Mesenchymal stem cell (in vitro differentiated cells and primary cell): ENCODE data around the gene VWA7.

Experiments
- DNase-seq: peaks from one replicate; pipeline ENCODE4 v3.0.0-alpha.2; 2013
- H2AFZ ChIP-seq: one replicate; pipeline ENCODE4 v1.6.1; 2013; ENCODE audit warnings: low read depth, mild to moderate bottlenecking, control low read depth, inconsistent platforms, low read length, moderate library complexity
- H2AK5ac ChIP-seq: 2 replicates; pipeline ENCODE4 v1.6.1; 2013; ENCODE audit warnings: low read length, moderate library complexity, mild to moderate bottlenecking, inconsistent platforms; ENCODE audit not compliant: severe bottlenecking
- H2BK120ac ChIP-seq: one replicate; pipeline ENCODE4 v1.6.1; 2013; ENCODE audit warnings: low read depth, mild to moderate bottlenecking, inconsistent platforms, low read length, moderate library complexity
- H2BK12ac ChIP-seq, 2 experiments: one replicate each; pipeline ENCODE4 v1.6.1; 2013; ENCODE audit warnings: inconsistent platforms in 2 of 2, low read length in 2 of 2, mild to moderate bottlenecking in 2 of 2, moderate library complexity in 2 of 2, control low read depth in 1 of 2
- H2BK15ac ChIP-seq: one replicate; pipeline ENCODE4 v1.6.1; 2013; ENCODE audit warnings: mild to moderate bottlenecking, low read depth, inconsistent platforms; ENCODE audit not compliant: poor library complexity, severe bottlenecking
- H2BK5ac ChIP-seq: 2 replicates; pipeline ENCODE4 v1.6.1; 2013; ENCODE audit warnings: low read depth, mild to moderate bottlenecking, low read length, control low read depth, inconsistent platforms; ENCODE audit not compliant: poor library complexity, severe bottlenecking
- H3K14ac ChIP-seq, 2 experiments: one replicate each; pipeline ENCODE4 v1.6.1; 2013; ENCODE audit warnings: inconsistent platforms in 2 of 2, low read length in 2 of 2, control low read depth in 1 of 2, mild to moderate bottlenecking in 1 of 2, moderate library complexity in 1 of 2
- H3K18ac ChIP-seq, 2 experiments: one replicate each; pipeline ENCODE4 v1.6.1; 2013; ENCODE audit warnings: inconsistent platforms in 2 of 2, low read length in 2 of 2, control low read depth in 1 of 2, low read depth in 1 of 2, mild to moderate bottlenecking in 1 of 2
- H3K23ac ChIP-seq, 2 experiments: one replicate each; pipeline ENCODE4 v1.6.1; 2013; ENCODE audit warnings: inconsistent platforms in 2 of 2, low read length in 2 of 2, mild to moderate bottlenecking in 2 of 2, moderate library complexity in 2 of 2, control low read depth in 1 of 2
- H3K27ac ChIP-seq: 2 replicates; pipeline ENCODE4 v1.5.1; 2013; ENCODE audit warnings: mild to moderate bottlenecking, moderate library complexity, low read length, control low read depth, inconsistent platforms; ENCODE audit not compliant: poor library complexity, severe bottlenecking
- H3K27me3 ChIP-seq, 2 experiments: 2 replicates each; pipeline versions ENCODE4 v1.6.1 to v1.7.0; 2013; ENCODE audit warnings: low read length in 2 of 2, mild to moderate bottlenecking in 2 of 2, moderate library complexity in 2 of 2, control low read depth in 1 of 2, inconsistent platforms in 1 of 2; ENCODE audit not compliant: control insufficient read depth in 1 of 2, insufficient read depth in 1 of 2
- H3K36me3 ChIP-seq, 2 experiments: 2 replicates each; pipeline versions ENCODE4 v1.6.1 to v1.7.0; 2013; ENCODE audit warnings: low read length in 2 of 2, control low read depth in 1 of 2, inconsistent platforms in 1 of 2, low read depth in 1 of 2, mild to moderate bottlenecking in 1 of 2; ENCODE audit not compliant: insufficient read depth in 2 of 2, control insufficient read depth in 1 of 2
- H3K4ac ChIP-seq, 2 experiments: one replicate each; pipeline ENCODE4 v1.6.1; 2013; ENCODE audit warnings: inconsistent platforms in 2 of 2, low read length in 2 of 2, mild to moderate bottlenecking in 2 of 2, moderate library complexity in 2 of 2, control low read depth in 1 of 2, low read depth in 1 of 2
- H3K4me1 ChIP-seq: 2 replicates; pipeline ENCODE4 v1.6.1; 2013; ENCODE audit warnings: low read depth, low read length, control low read depth; ENCODE audit not compliant: control insufficient read depth, insufficient read depth
- H3K4me2 ChIP-seq: 2 replicates; pipeline ENCODE4 v1.6.1; 2013; ENCODE audit warnings: low read length, mild to moderate bottlenecking, inconsistent platforms; ENCODE audit not compliant: poor library complexity, severe bottlenecking
- H3K4me3 ChIP-seq, 2 experiments: 2 replicates each; pipeline versions ENCODE4 v1.5.1 to v1.7.0; 2013; ENCODE audit warnings: low read length in 2 of 2, mild to moderate bottlenecking in 2 of 2, control low read depth in 1 of 2, low read depth in 1 of 2; ENCODE audit not compliant: insufficient read depth in 1 of 2
- H3K79me1 ChIP-seq: replicated peaks from 2 replicates; pipeline ENCODE4 v1.6.1; 2013; ENCODE audit warnings: mild to moderate bottlenecking, control low read depth, low read length, inconsistent platforms; ENCODE audit not compliant: poor library complexity, severe bottlenecking
- H3K9ac ChIP-seq: 2 replicates; pipeline ENCODE4 v1.7.0; 2013; ENCODE audit warnings: mild to moderate bottlenecking, low read length, moderate library complexity
- H3K9me3 ChIP-seq: 2 replicates; pipeline ENCODE4 v1.7.0; 2013; ENCODE audit warnings: mild to moderate bottlenecking, low read length; ENCODE audit not compliant: control insufficient read depth
- H4K8ac ChIP-seq: one replicate; pipeline ENCODE4 v1.6.1; 2013; ENCODE audit warnings: inconsistent platforms, mild to moderate bottlenecking, low read length, moderate library complexity
- H4K91ac ChIP-seq: one replicate; pipeline ENCODE4 v1.6.1; 2013; ENCODE audit warnings: mild to moderate bottlenecking, low read length, inconsistent platforms
- WGBS: methylation state at CpG from one replicate; pipeline ENCODE4 v1.1.7; 2013; ENCODE audit warnings: mixed read lengths; 5-methylcytosine and 5-hydroxymethylcytosine counted together

Gene VWA7

DNA sequence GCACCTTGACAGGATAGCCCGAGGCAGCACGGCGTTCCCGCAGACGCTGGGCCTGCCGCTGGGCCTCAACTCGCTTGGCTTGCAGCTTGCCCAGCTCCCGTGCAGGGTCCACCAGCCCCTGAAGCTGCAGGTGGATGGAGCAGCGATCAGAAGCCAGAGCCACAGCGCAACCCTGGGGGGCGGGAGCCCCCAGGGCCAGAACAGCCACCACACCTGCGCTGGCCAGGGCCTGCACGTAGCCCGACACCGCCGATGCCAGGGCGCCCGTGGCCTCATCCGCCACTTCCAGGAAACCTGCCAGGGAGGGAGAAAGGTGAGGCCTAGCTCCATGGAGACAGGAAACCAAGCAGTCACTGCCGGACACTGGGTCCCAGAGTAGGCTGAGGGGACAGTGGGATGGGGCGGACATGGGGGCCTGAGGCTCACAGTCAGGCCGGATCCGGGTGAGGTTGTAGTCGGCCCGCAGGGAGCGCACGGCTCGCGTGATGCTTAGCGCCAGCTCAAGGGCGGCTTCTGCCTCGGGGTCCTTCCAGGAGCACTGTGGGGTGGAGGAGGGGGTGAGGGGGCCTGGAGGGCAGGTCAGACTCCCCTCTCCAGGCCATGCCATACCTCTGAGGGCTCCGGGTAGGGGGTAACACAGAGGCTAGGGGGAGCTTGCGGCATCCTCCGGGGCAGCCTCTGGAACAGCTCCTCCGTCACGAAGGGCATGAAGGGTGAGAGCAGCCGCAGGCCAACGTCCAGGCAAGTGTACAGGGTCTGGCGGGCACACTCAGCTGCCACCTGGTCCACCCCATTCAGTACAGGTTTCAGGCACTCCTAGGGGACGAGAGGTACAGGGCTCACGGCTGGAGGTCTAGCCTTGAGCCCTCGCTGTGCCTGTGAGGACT is 2.1 kb upstream of the VWA7 start:
- Histone ChIP-seq H3K4ac (no peak overlapping the region), H2BK120ac (no peak overlapping the region), H2AFZ (no peak overlapping the region), H2AK5ac (no peak overlapping the region), H3K4me2 (no peak overlapping the region), H3K4me1 (peaks cover 16% of the 10 kb centered on the region), H2BK12ac (no peak overlapping the region), H3K27me3 (no peaks in the 10 kb centered on the region), H3K14ac (no peak overlapping the region), H3K4me3 (no peak overlapping the region), H3K36me3 (peaks cover 60 to 68% of the 10 kb centered on the region in 2 experiments), H3K18ac (no peak overlapping the region), H4K8ac (no peak overlapping the region), H3K27ac (no peak overlapping the region), H3K23ac (no peak overlapping the region), H2BK15ac (no peak overlapping the region), H3K9ac (no peak overlapping the region), H3K79me1 (peaks cover 5% of the 10 kb centered on the region), H2BK5ac (no peak overlapping the region), H4K91ac (no peak overlapping the region), H3K9me3 (no peaks in the 10 kb centered on the region)
- 95% methylated on average over 43 of the region's 43 CpGs for WGBS
- DNase-seq, result no peak

DNA sequence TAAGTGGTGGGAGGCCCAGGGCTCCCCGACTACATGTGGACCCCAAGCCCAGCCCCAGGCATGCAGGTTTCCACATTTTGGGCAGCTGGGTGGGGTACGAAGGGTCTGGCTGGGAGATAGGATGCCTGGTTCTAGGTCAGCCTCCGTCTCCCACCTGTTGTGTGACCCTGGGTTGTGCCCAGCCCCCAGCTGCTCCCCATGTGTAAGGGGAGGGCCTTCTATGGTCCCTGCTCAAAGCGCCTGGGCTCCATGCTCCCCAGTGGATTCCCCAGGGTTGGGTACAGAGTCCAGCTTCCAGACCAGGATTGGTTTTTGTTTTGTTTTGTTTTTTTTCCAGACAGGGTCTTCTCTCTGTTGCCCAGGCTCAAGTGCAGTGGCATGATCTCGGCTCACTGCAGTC is 1.1 kb upstream of the VWA7 start:
- Histone ChIP-seq H4K8ac (no peak overlapping the region), H3K4me3 (no peak overlapping the region), H3K23ac (no peak overlapping the region), H3K27ac (no peak overlapping the region), H2BK120ac (no peak overlapping the region), H3K79me1 (no peaks in the 10 kb centered on the region), H3K9me3 (no peaks in the 10 kb centered on the region), H3K4ac (no peak overlapping the region), H3K18ac (no peak overlapping the region), H3K9ac (no peak overlapping the region), H3K14ac (no peak overlapping the region), H2BK12ac (peak overlapping the region in 1 of 2 experiments; percentile 15), H2AK5ac (no peak overlapping the region), H3K4me2 (no peak overlapping the region), H4K91ac (no peak overlapping the region), H2BK5ac (no peak overlapping the region), H3K36me3 (peaks cover 50 to 58% of the 10 kb centered on the region in 2 experiments), H3K4me1 (peaks cover 16% of the 10 kb centered on the region), H2AFZ (no peak overlapping the region), H3K27me3 (no peaks in the 10 kb centered on the region), H2BK15ac (peak overlapping the region; percentile 3)
- 99% methylated on average over 5 of the region's 5 CpGs for WGBS
- DNase-seq, result no peak

DNA sequence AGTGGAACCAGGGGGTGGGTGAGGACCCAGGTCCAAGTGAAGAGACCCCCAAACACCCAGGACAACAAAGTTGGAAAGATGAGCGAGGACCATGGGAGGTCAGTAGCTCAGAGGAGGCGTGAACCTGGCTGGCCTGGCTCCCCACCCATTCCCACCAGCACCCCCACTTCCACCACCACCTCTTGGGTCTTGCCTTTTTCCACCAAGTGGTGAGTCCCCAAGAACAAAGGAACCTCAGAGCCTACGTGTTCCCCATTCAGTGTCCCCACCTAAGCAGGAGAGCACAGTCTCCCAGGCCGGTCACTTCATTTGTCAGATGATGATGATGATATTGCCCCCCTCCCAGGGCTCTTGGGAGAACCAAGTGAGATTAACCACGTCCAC is 531 bp upstream of the VWA7 start:
- no peak overlapping the region for H3K23ac ChIP-seq
- no peak overlapping the region for H3K14ac ChIP-seq
- H2BK15ac ChIP-seq, result peak overlapping the region; percentile 4
- peaks cover 45 to 53% of the 10 kb centered on the region in 2 experiments for H3K36me3 ChIP-seq
- peaks cover 16% of the 10 kb centered on the region for H3K4me1 ChIP-seq
- no peak overlapping the region for H3K27ac ChIP-seq
- 94% methylated on average over 5 of the region's 5 CpGs for WGBS
- H4K8ac ChIP-seq, result no peak overlapping the region
- H3K9ac ChIP-seq, result no peak overlapping the region
- H2AK5ac ChIP-seq, result peak overlapping the region; percentile 49
- H2BK5ac ChIP-seq, result no peak overlapping the region
- H2AFZ ChIP-seq, result no peak overlapping the region
- no peak overlapping the region for H3K4me3 ChIP-seq
- no peak for DNase-seq
- H3K9me3 ChIP-seq, result no peaks in the 10 kb centered on the region
- H3K79me1 ChIP-seq, result no peaks in the 10 kb centered on the region
- H2BK12ac ChIP-seq, result peak overlapping the region in 1 of 2 experiments; percentile 66
- no peaks in the 10 kb centered on the region for H3K27me3 ChIP-seq
- H2BK120ac ChIP-seq, result no peak overlapping the region
- no peak overlapping the region for H3K4me2 ChIP-seq
- no peak overlapping the region for H4K91ac ChIP-seq
- peak overlapping the region in 1 of 2 experiments; percentile 48 for H3K18ac ChIP-seq
- peak overlapping the region in 1 of 2 experiments; percentile 32 for H3K4ac ChIP-seq

DNA sequence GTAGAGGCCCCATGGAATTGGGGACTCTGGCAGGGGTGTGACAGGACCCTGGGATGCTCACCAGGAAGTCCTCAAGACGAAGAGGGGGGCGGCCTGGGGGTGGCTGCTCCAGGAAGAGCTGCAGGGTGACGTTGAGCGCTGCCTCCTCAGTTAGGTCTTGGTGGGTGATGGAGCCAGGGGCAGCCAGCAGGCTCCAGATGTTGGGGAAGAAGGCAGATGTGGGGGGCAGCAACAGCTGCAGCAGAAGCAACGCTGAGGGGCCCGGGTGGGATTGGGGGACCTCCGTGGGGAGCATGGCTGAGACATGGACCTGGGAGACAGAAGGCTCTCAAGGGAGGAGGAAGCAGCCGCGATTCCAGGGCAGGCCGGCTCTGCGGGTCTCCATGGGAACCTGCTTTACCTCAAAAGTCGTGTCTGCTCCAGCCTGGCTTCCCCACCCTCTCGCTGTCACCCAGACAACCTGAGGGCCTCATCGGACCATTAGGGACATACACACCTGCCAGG is 591 bp downstream of the VWA7 start:
- peak overlapping the region; percentile 19 for H2BK120ac ChIP-seq

More for the DNA sequence above, 591 bp downstream of the VWA7 start:
- Histone ChIP-seq H3K4me2 (peak overlapping the region; percentile 20), H2AK5ac (peak overlapping the region; percentile 32), H2BK12ac (peak overlapping the region in 1 of 2 experiments; percentile 21), H3K9ac (peak overlapping the region; percentile 47), H4K91ac (peak overlapping the region; percentile 30), H2BK15ac (peak overlapping the region; percentile 45), H2BK5ac (no peak overlapping the region), H3K9me3 (no peaks in the 10 kb centered on the region), H3K4ac (peak overlapping the region in 1 of 2 experiments; percentile 47), H3K27ac (no peak overlapping the region), H3K23ac (no peak overlapping the region), H3K4me1 (peaks cover 16% of the 10 kb centered on the region), H2AFZ (no peak overlapping the region), H3K4me3 (peak overlapping the region in 1 of 2 experiments; percentile 18), H3K18ac (peak overlapping the region; percentile 35 to 48), H3K36me3 (peaks cover 33 to 42% of the 10 kb centered on the region in 2 experiments), H3K14ac (no peak overlapping the region), H3K27me3 (no peaks in the 10 kb centered on the region), H4K8ac (peak overlapping the region; percentile 72), H3K79me1 (no peaks in the 10 kb centered on the region)
- no peak for DNase-seq
- WGBS, result 74% methylated on average over 14 of the region's 14 CpGs
